ENCODE data around the gene CENPVL2.
"Not testable (repeated sequence)": the region's sequence is repeated elsewhere in the genome, so short reads cannot be mapped to it uniquely, and the experiment has no call there.

GRCh38 chrX:51682720-51683062 lies at the start of gene CENPVL2:
- TF ChIP-seq GATA3, GATA2 (IDR thresholded peaks at IDR 0.05; ENCODE audit: low read depth, low read length): not testable (repeated sequence)
